Islet of Langerhans (tissue), 1 donor: Measurements from ENCODE around the gene FHIT.

ENCODE experiments used
- FAIRE-seq: peaks from one replicate; lab custom pipeline; 2011; peaks lifted over from hg19 to GRCh38; lab: Jason Lieb, UNC

Gene FHIT

GRCh38 chr3:60461267-60461666 is 790.0 kb downstream of the FHIT start:
- FAIRE-seq: no peak

- FAIRE-seq: no peak
These were observed 795.1 kb downstream of the FHIT start for GRCh38 chr3:60456180-60456579.

- FAIRE-seq: no peak
These were observed 797.9 kb downstream of the FHIT start for GRCh38 chr3:60453326-60453725.

- FAIRE-seq: no peak
These were observed 802.6 kb downstream of the FHIT start for GRCh38 chr3:60448696-60449095.

GRCh38 chr3:60445446-60445845 is 805.8 kb downstream of the FHIT start:
- no peak for FAIRE-seq

GRCh38 chr3:60444898-60445437 is 806.3 kb downstream of the FHIT start:
- FAIRE-seq: no peak

GRCh38 chr3:60440869-60441268 is 810.4 kb downstream of the FHIT start:
- no peak for FAIRE-seq

- no peak for FAIRE-seq
These were observed 815.2 kb downstream of the FHIT start for GRCh38 chr3:60435941-60436650.

GRCh38 chr3:60434950-60435349 is 816.3 kb downstream of the FHIT start:
- no peak for FAIRE-seq

GRCh38 chr3:60434323-60434722 is 816.9 kb downstream of the FHIT start:
- no peak for FAIRE-seq

GRCh38 chr3:60431599-60431958 is 819.7 kb downstream of the FHIT start:
- FAIRE-seq: no peak

- no peak for FAIRE-seq
These were observed 821.0 kb downstream of the FHIT start for GRCh38 chr3:60430205-60430604.

GRCh38 chr3:60427109-60427508 is 824.1 kb downstream of the FHIT start:
- no peak for FAIRE-seq

- FAIRE-seq: no peak
These were observed 826.3 kb downstream of the FHIT start for GRCh38 chr3:60424942-60425341.

- FAIRE-seq: no peak
These were observed 827.2 kb downstream of the FHIT start for GRCh38 chr3:60424034-60424433.

GRCh38 chr3:60423556-60423955 is 827.7 kb downstream of the FHIT start:
- FAIRE-seq: no peak

GRCh38 chr3:60421749-60422446 is 829.4 kb downstream of the FHIT start:
- FAIRE-seq: no peak

GRCh38 chr3:60417576-60417975 is 833.7 kb downstream of the FHIT start:
- no peak for FAIRE-seq

- FAIRE-seq: no peak
These were observed 837.2 kb downstream of the FHIT start for GRCh38 chr3:60414011-60414410.

GRCh38 chr3:60413551-60413950 is 837.7 kb downstream of the FHIT start:
- no peak for FAIRE-seq

GRCh38 chr3:60403866-60404265 is 847.4 kb downstream of the FHIT start:
- no peak for FAIRE-seq

- no peak for FAIRE-seq
These were observed 848.3 kb downstream of the FHIT start for GRCh38 chr3:60402931-60403330.

GRCh38 chr3:60399861-60400845 is 851.1 kb downstream of the FHIT start:
- FAIRE-seq: no peak
